Left forelimb (tissue), 1 donor: ENCODE measurements around the gene HEATR1.
"Not testable (repeated sequence)": the region's sequence is repeated elsewhere in the genome, so short reads cannot be mapped to it uniquely, and the experiment has no call there.

Experiments
- DNase-seq: peaks from one replicate; pipeline ENCODE4 v3.0.0-alpha.2; 2018; ENCODE audit warnings: low spot score

Gene HEATR1

DNA sequence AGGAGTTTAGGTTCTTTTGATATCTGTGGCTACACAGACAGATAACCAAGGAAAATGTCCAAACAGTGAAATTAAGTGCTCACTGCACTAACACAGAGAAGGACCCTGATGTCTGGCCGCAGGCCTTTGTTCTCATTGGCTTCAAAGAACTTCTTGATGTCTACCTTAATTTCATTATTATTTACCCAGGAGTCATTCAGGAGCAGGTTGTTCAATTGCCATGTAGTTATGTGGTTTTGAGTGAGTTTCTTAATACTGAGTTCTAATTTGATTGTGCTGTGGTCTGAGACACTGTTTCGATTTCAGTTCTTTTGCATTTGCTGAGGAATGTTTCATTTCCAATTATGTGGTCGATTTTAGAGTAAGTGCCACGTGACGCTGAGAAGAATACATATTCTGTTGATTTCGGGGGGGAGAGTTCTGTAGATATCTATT is 95.7 kb downstream of the HEATR1 start:
- DNase-seq: no peak

DNA sequence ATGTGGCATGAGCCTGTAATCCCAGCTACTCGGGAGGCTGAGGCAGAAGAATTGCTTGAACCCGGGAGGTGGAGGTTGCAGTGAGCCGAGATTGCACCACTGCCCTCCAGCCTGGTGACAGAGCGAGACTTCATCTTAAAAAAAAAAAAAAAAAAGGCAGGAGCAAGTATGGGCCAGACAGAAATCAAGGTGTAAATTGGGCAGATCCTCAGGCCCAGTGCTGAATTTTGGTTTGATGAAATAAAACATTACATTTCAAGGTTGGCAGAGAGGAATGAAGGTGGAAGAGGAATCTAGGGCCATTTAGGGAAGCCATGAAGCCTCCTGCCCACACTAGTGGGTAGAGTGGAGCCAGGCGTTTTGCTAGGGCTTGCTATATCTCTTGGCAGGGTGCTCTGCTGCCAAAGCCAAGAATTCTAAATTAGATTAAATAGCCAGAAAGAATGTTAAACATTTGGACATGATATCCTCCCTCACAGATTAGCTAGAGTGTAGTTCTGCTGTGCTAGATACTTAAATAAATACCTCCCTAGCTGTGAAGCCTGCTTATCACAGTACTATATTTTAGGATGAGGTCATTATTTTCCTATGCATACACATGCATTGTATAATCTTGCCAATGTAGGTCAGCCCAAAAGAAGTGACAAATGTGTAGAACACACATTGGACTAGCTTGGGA is 97.2 kb downstream of the HEATR1 start:
- DNase-seq: no peak

DNA sequence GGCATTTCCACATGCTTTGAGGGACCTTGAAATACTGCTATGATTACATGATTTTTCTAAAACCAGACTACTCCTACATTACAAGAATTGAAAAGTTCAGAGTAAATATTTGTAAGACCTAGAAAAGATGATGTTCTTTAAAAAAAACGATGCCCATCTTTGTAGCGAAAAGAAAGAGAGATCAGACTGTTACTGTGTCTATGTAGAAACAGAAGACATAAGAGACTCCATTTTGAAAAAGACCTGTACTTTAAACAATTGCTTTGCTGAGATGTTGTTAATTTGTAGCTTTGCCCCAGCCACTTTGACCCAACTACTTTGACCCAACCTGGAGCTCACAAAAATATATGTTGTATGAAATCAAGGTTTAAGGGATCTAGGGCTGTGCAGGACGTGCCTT is 100.0 kb downstream of the HEATR1 start:
- DNase-seq: not testable (repeated sequence)

DNA sequence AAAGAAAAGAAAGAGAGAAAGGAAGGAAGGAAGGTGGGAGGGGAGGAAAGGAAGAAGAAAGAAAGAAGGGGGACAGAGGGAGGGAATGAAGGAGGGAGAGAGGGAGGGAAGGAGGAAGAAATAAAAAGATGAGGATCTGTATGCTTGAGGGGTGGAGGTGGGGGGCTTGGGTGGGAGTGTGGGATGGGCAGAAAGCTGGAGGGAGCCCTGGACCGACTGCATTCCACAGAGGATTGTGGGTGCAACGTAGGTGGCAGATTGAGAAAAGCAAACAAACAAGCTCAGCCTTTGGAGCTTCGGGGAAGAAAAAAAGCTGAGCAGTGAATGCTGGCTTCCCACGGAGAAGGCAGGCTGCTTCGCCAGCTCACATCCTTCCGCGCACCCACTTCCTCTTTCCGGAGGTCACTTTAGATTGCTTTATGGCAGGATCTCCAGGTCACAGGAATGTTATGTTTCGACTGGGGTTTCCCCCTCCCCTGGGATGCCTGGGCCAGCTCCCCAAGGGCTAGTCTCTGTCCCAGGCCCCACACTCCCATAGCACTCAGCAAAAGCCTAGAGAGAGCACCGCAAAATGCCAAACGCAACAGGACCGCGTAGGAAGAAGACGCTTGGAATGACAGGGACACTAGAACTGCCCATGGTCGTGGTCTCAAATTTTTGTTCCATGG is 101.2 kb downstream of the HEATR1 start:
- no peak for DNase-seq

DNA sequence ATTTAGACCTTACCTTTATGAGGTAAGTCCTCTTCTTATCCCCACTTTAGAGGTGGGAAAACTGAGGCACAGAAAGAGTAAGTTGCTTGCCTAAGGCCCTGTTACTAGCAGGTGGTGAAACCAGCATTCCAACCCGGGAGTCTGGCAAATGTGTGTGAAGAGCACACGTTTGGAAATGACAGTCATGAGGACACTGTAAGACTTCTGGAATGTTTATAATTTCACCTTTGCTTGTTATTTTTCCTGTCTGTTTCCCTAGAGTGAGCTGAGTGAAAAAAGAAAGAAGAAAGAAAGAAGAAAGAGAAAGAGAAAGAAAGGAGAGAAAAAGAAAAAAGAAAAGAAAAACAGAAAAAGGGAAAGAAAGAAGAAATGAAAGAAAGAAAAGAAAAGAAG is 101.7 kb downstream of the HEATR1 start:
- DNase-seq: no peak

DNA sequence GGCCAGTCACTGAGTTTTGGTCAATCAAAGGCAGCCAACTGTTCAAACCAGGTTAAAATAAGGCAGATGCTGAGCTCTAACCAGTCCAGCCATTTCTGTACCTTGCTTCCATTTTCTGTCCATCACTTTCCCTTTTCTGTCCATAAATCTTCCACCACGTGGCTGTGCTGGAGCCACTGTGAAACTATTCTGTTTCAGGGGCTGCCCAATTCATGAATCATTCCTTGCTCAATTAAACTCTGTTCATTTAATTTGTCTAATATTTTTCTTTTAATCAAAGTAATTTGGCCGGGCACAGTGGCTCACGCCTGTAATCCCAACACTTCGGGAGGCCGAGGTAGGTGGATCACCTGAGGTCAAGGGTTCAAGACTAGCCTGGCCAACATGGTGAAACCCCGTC is 103.2 kb downstream of the HEATR1 start:
- no peak for DNase-seq
